PFSK-1 (cell line): ENCODE results near the gene TBX2.

Source experiments
- FOXP2 ChIP-seq: optimal IDR thresholded peaks from 2 replicates; pipeline ENCODE3; 2011; ENCODE audit warnings: borderline replicate concordance, control low read depth, inconsistent platforms; ENCODE audit not compliant: insufficient read depth; ENCODE audit errors: extremely low read length, extremely low read depth
- POLR2AphosphoS5 ChIP-seq: IDR thresholded peaks from 2 replicates; pipeline ENCODE4 v1.6.1; 2012; ENCODE audit warnings: low read depth, mild to moderate bottlenecking, control low read depth, low read length, moderate library complexity
- REST ChIP-seq, 2 experiments: IDR thresholded peaks; 2 replicates each; pipeline versions ENCODE4 v1.6.1 to v1.8.0; 2011 to 2012; ENCODE audit warnings: low read depth in 2 of 2, low read length in 2 of 2, control low read depth in 1 of 2, inconsistent platforms in 1 of 2, mild to moderate bottlenecking in 1 of 2, moderate library complexity in 1 of 2; ENCODE audit not compliant: insufficient read depth in 1 of 2
- SIN3A ChIP-seq: IDR thresholded peaks from 2 replicates; pipeline ENCODE4 v1.6.1; 2012; ENCODE audit warnings: mild to moderate bottlenecking, low read length, moderate library complexity, borderline replicate concordance; ENCODE audit not compliant: insufficient read depth
- TAF1 ChIP-seq: IDR thresholded peaks from 2 replicates; pipeline ENCODE4 v1.6.1; 2012; ENCODE audit warnings: low read length, control low read depth, borderline replicate concordance; ENCODE audit not compliant: insufficient read depth

Gene TBX2

GRCh38 chr17:61416540-61417363, 17.1 kb downstream of the TBX2 start:
- TF ChIP-seq FOXP2 (peak; percentile 73), TAF1 (no peak), POLR2AphosphoS5 (no peak), SIN3A (no peak)

GRCh38 chr17:61418449-61418848, 18.8 kb downstream of the TBX2 start:
- TF ChIP-seq SIN3A = no peak
- TF ChIP-seq FOXP2 = no peak
- TF ChIP-seq REST (IDR thresholded peaks at IDR 0.05; ENCODE audit: insufficient read depth in 1 of 2, low read depth in 2 of 2, low read length in 2 of 2) = no peak
- TF ChIP-seq POLR2AphosphoS5 = no peak
- no peak for TF ChIP-seq TAF1

GRCh38 chr17:61419496-61420046, 19.9 kb downstream of the TBX2 start:
- TF ChIP-seq SIN3A = no peak
- no peak for TF ChIP-seq TAF1
- TF ChIP-seq REST (IDR thresholded peaks at IDR 0.05; ENCODE audit: insufficient read depth in 1 of 2, low read depth in 2 of 2, low read length in 2 of 2) = no peak
- TF ChIP-seq FOXP2 = no peak
- no peak for TF ChIP-seq POLR2AphosphoS5

GRCh38 chr17:61420052-61420451, 20.4 kb downstream of the TBX2 start:
- no peak for TF ChIP-seq SIN3A
- TF ChIP-seq FOXP2 = no peak
- TF ChIP-seq TAF1 = no peak
- no peak for TF ChIP-seq POLR2AphosphoS5
- TF ChIP-seq REST (IDR thresholded peaks at IDR 0.05; ENCODE audit: insufficient read depth in 1 of 2, low read depth in 2 of 2, low read length in 2 of 2) = no peak

GRCh38 chr17:61420745-61421398, 21.2 kb downstream of the TBX2 start:
- TF ChIP-seq SIN3A (no peak), POLR2AphosphoS5 (no peak), FOXP2 (no peak), REST (IDR thresholded peaks at IDR 0.05; ENCODE audit: insufficient read depth in 1 of 2, low read depth in 2 of 2, low read length in 2 of 2) (no peak)
